ENCODE data around the gene PLEKHA7.
"Not testable (repeated sequence)": the region's sequence is repeated elsewhere in the genome, so short reads cannot be mapped to it uniquely, and the experiment has no call there.

Gene PLEKHA7

GRCh38 chr11:16942911-16943310 lies 71.3 kb downstream of the PLEKHA7 start:
- no peak for DNase-seq (ENCODE audit: low spot score)

- DNase-seq (ENCODE audit: low spot score), result no peak
These were observed 71.9 kb downstream of the PLEKHA7 start for GRCh38 chr11:16942342-16942741.

- DNase-seq (ENCODE audit: low spot score), result no peak
These were observed 72.3 kb downstream of the PLEKHA7 start for GRCh38 chr11:16941935-16942334.

GRCh38 chr11:16938061-16938460 lies 76.2 kb downstream of the PLEKHA7 start:
- no peak for DNase-seq (ENCODE audit: low spot score)

- DNase-seq (ENCODE audit: low spot score), result no peak
These were observed 77.6 kb downstream of the PLEKHA7 start for GRCh38 chr11:16936643-16937042.

- no peak for DNase-seq (ENCODE audit: low spot score)
These were observed 78.5 kb downstream of the PLEKHA7 start for GRCh38 chr11:16935518-16936302.

- DNase-seq (ENCODE audit: low spot score), result no peak
These were observed 80.2 kb downstream of the PLEKHA7 start for GRCh38 chr11:16933756-16934603.

GRCh38 chr11:16933291-16933690 lies 80.9 kb downstream of the PLEKHA7 start:
- DNase-seq (ENCODE audit: low spot score), result no peak

- DNase-seq (ENCODE audit: low spot score), result no peak
These were observed 86.2 kb downstream of the PLEKHA7 start for GRCh38 chr11:16928044-16928443.

- no peak for DNase-seq (ENCODE audit: low spot score)
These were observed 87.2 kb downstream of the PLEKHA7 start for GRCh38 chr11:16926883-16927626.

GRCh38 chr11:16925561-16926065 lies 88.6 kb downstream of the PLEKHA7 start:
- DNase-seq (ENCODE audit: low spot score), result peak; percentile 47

- DNase-seq (ENCODE audit: low spot score), result peak; percentile 78
These were observed 89.2 kb downstream of the PLEKHA7 start for GRCh38 chr11:16924826-16925560.

GRCh38 chr11:16924462-16924825 lies 89.8 kb downstream of the PLEKHA7 start:
- no peak for DNase-seq (ENCODE audit: low spot score)

- DNase-seq (ENCODE audit: low spot score), result no peak
These were observed 90.2 kb downstream of the PLEKHA7 start for GRCh38 chr11:16923987-16924386.

- no peak for DNase-seq (ENCODE audit: low spot score)
These were observed 92.5 kb downstream of the PLEKHA7 start for GRCh38 chr11:16921668-16922067.

- no peak for DNase-seq (ENCODE audit: low spot score)
These were observed 93.2 kb downstream of the PLEKHA7 start for GRCh38 chr11:16921019-16921418.

- no peak for DNase-seq (ENCODE audit: low spot score)
These were observed 93.7 kb downstream of the PLEKHA7 start for GRCh38 chr11:16920559-16920958.

- not testable (repeated sequence) for DNase-seq (ENCODE audit: low spot score)
These were observed 95.6 kb downstream of the PLEKHA7 start for GRCh38 chr11:16918543-16919182.

GRCh38 chr11:16917941-16918340 lies 96.3 kb downstream of the PLEKHA7 start:
- DNase-seq (ENCODE audit: low spot score), result no peak

- DNase-seq (ENCODE audit: low spot score), result no peak
These were observed 101.5 kb downstream of the PLEKHA7 start for GRCh38 chr11:16912692-16913111.

- DNase-seq (ENCODE audit: low spot score), result no peak
These were observed 102.6 kb downstream of the PLEKHA7 start for GRCh38 chr11:16911658-16912057.

Data from HuH-7.5 (cell line).